HEK293 (cell line): ENCODE data around the gene GAS7.

ENCODE experiments used
- CTCF ChIA-PET: fragments of 350-600 bp; formaldehyde crosslinking; extraction: SDS; loops from one replicate; lab custom pipeline; 2021; ENCODE audit warnings: antibody characterized with exemption; lab: Yijun Ruan, JAX
- POLR2A ChIA-PET: fragments of 300-600 bp; formaldehyde crosslinking; extraction: SDS; loops from one replicate; lab custom pipeline; 2020; ENCODE audit warnings: antibody characterized with exemption, inconsistent platforms; lab: Yijun Ruan, JAX
- H3K27ac ChIP-seq: fragments of 200-500 bp; sonication (Bioruptor generic); 2 replicates; pipeline ENCODE4 v1.5.1; 2014; ENCODE audit warnings: low read depth, low read length, control low read depth, inconsistent platforms; ENCODE audit errors: extremely low read depth
- H3K36me3 ChIP-seq, 2 experiments: fragments of 200-500 bp in 1 of 2; sonication (Bioruptor generic) in 1 of 2; 1 replicate in 1 of 2; 2 replicates in 1 of 2; pipeline ENCODE4 v1.5.1; 2014 to 2017; ENCODE audit warnings: inconsistent platforms in 2 of 2, low read length in 2 of 2; ENCODE audit not compliant: control insufficient read depth in 2 of 2, insufficient read depth in 1 of 2
- H3K4me1 ChIP-seq: fragments of 200-500 bp; sonication (Bioruptor generic); 2 replicates; pipeline ENCODE4 v1.5.1; 2014; ENCODE audit warnings: mild to moderate bottlenecking, low read length, inconsistent platforms; ENCODE audit not compliant: control insufficient read depth, insufficient read depth
- H3K4me3 ChIP-seq: 2 replicates; pipeline ENCODE4 v1.5.1; 2011; ENCODE audit warnings: low read depth, mild to moderate bottlenecking, control low read depth, low read length, moderate library complexity
- H3K9me3 ChIP-seq: fragments of 200-500 bp; sonication (Bioruptor generic); 2 replicates; pipeline ENCODE4 v1.5.1; 2014; ENCODE audit warnings: low read depth, low read length, inconsistent platforms; ENCODE audit not compliant: control insufficient read depth, insufficient read depth
- EGR2 ChIP-seq: fragments of 450-650 bp; formaldehyde crosslinking; IDR thresholded peaks from 2 replicates; pipeline ENCODE4 v1.5.1; 2016; ENCODE audit warnings: low read depth, missing biosample characterization, missing genetic modification characterization
- ELK4 ChIP-seq: IDR thresholded peaks from 2 replicates; pipeline ENCODE4 v1.6.1; 2011; ENCODE audit warnings: mild to moderate bottlenecking, low read depth, low read length, borderline replicate concordance
- GLI4 ChIP-seq: fragments of 450-650 bp; formaldehyde crosslinking; IDR thresholded peaks from 2 replicates; pipeline ENCODE4 v1.5.1; 2016; ENCODE audit warnings: missing biosample characterization, missing genetic modification characterization
- HOXC10 ChIP-seq: sonication (generic); formaldehyde crosslinking; IDR thresholded peaks from 2 replicates; pipeline ENCODE4 v1.8.1; 2023; ENCODE audit warnings: mild to moderate bottlenecking, missing genetic modification reagents
- IKZF3 ChIP-seq: fragments of 450-650 bp; IDR thresholded peaks from 2 replicates; pipeline ENCODE4 v1.5.0; 2018; ENCODE audit warnings: missing biosample characterization, mild to moderate bottlenecking, missing genetic modification characterization, moderate library complexity
- KLF1 ChIP-seq: fragments of 450-650 bp; formaldehyde crosslinking; IDR thresholded peaks from 2 replicates; pipeline ENCODE4 v1.5.1; 2016; ENCODE audit warnings: missing biosample characterization, missing genetic modification characterization
- KLF9 ChIP-seq: fragments of 450-650 bp; formaldehyde crosslinking; IDR thresholded peaks from 2 replicates; pipeline ENCODE4 v1.5.1; 2016; ENCODE audit warnings: missing biosample characterization, missing genetic modification characterization, low read depth
- SP2 ChIP-seq: fragments of 450-650 bp; formaldehyde crosslinking; IDR thresholded peaks from 2 replicates; pipeline ENCODE4 v1.5.1; 2016; ENCODE audit warnings: missing biosample characterization, missing genetic modification characterization
- TCF7L2 ChIP-seq: IDR thresholded peaks from 2 replicates; pipeline ENCODE4 v1.6.1; 2011; ENCODE audit warnings: low read depth, mild to moderate bottlenecking, inconsistent platforms, low read length, moderate library complexity, borderline replicate concordance
- ZBTB6 ChIP-seq: fragments of 450-650 bp; formaldehyde crosslinking; IDR thresholded peaks from 2 replicates; pipeline ENCODE4 v1.5.1; 2017; ENCODE audit warnings: missing biosample characterization, missing genetic modification characterization
- ZFP69B ChIP-seq: fragments of 450-650 bp; formaldehyde crosslinking; IDR thresholded peaks from 2 replicates; pipeline ENCODE4 v1.5.1; 2016; ENCODE audit warnings: missing biosample characterization, missing genetic modification characterization
- ZNF112 ChIP-seq: fragments of 450-650 bp; formaldehyde crosslinking; IDR thresholded peaks from 2 replicates; pipeline ENCODE4 v1.5.0; 2017; ENCODE audit warnings: missing biosample characterization, missing genetic modification characterization
- ZNF114 ChIP-seq: fragments of 450-650 bp; formaldehyde crosslinking; IDR thresholded peaks from 2 replicates; pipeline ENCODE4 v1.5.0; 2017; ENCODE audit warnings: missing biosample characterization, missing genetic modification characterization
- ZNF26 ChIP-seq: fragments of 450-650 bp; formaldehyde crosslinking; IDR thresholded peaks from 2 replicates; pipeline ENCODE4 v1.5.1; 2016; ENCODE audit warnings: missing biosample characterization, missing genetic modification characterization
- ZNF292 ChIP-seq: fragments of 450-650 bp; formaldehyde crosslinking; IDR thresholded peaks from 2 replicates; pipeline ENCODE4 v1.5.1; 2016; ENCODE audit warnings: low read depth, missing biosample characterization, missing genetic modification characterization, borderline replicate concordance
- ZNF350 ChIP-seq: fragments of 450-650 bp; formaldehyde crosslinking; IDR thresholded peaks from 2 replicates; pipeline ENCODE4 v1.5.0; 2017; ENCODE audit warnings: missing biosample characterization, mild to moderate bottlenecking, missing genetic modification characterization
- ZNF404 ChIP-seq: fragments of 450-650 bp; formaldehyde crosslinking; IDR thresholded peaks from 2 replicates; pipeline ENCODE4 v1.5.1; 2017; ENCODE audit warnings: missing biosample characterization, missing genetic modification characterization
- ZNF488 ChIP-seq: fragments of 450-650 bp; formaldehyde crosslinking; IDR thresholded peaks from 2 replicates; pipeline ENCODE4 v1.5.1; 2016; ENCODE audit warnings: missing biosample characterization, missing genetic modification characterization
- ZNF596 ChIP-seq: fragments of 450-650 bp; IDR thresholded peaks from 2 replicates; pipeline ENCODE4 v1.5.0; 2018; ENCODE audit warnings: missing biosample characterization, mild to moderate bottlenecking, missing genetic modification characterization, moderate library complexity
- ZNF629 ChIP-seq: fragments of 450-650 bp; formaldehyde crosslinking; IDR thresholded peaks from 2 replicates; pipeline ENCODE4 v1.5.1; 2017; ENCODE audit warnings: missing biosample characterization, missing genetic modification characterization
- ZNF830 ChIP-seq: fragments of 450-650 bp; IDR thresholded peaks from 2 replicates; pipeline ENCODE4 v1.5.0; 2018; ENCODE audit warnings: missing biosample characterization, missing genetic modification characterization, low read depth, mild to moderate bottlenecking, moderate library complexity
- ZSCAN4 ChIP-seq: fragments of 450-650 bp; formaldehyde crosslinking; IDR thresholded peaks from 2 replicates; pipeline ENCODE4 v1.5.1; 2017; ENCODE audit warnings: missing biosample characterization, missing genetic modification characterization

Gene GAS7

GRCh38 chr17:9895923-9896322 is 302.5 kb downstream of the GAS7 start (continued):
- no peak for TF ChIP-seq ELK4
- TF ChIP-seq IKZF3 (tag by site-specific recombination): no peak
- no peak for TF ChIP-seq ZNF488
- no peak for TF ChIP-seq ZNF114 (tag by site-specific recombination)
- no peak for TF ChIP-seq ZNF830 (tag by site-specific recombination)
- no peak for TF ChIP-seq ZNF404 (tag by site-specific recombination)

- no peaks in the 10 kb centered on the region for H3K4me1 ChIP-seq
- ChIA-PET CTCF (interaction anchor here (1.0 to 1.7 kb wide), 5 partner anchors 15 to 92 kb away, joined by 3 to 5 read pairs (median 3); no protein-coding TSS in a partner anchor), POLR2A (no interaction called here)
- no peak overlapping the region for H3K4me3 ChIP-seq
- H3K36me3 ChIP-seq: no peaks in the 10 kb centered on the region
- no peak overlapping the region for H3K27ac ChIP-seq
- TF ChIP-seq GLI4 (no peak), KLF1 (tag by site-specific recombination) (no peak), ZNF112 (tag by site-specific recombination) (no peak), ZNF292 (no peak), ZNF629 (tag by site-specific recombination) (no peak), KLF9 (tag by site-specific recombination) (no peak), ZNF26 (no peak), TCF7L2 (no peak), HOXC10 (CRISPR knock-in tag) (no peak), ZFP69B (no peak), ZBTB6 (no peak), ZNF350 (tag by site-specific recombination) (no peak), IKZF3 (tag by site-specific recombination) (no peak), ZNF596 (tag by site-specific recombination) (no peak), SP2 (no peak), EGR2 (tag by site-specific recombination) (no peak), ZSCAN4 (no peak)
- H3K9me3 ChIP-seq: no peaks in the 10 kb centered on the region
These were observed 304.2 kb downstream of the GAS7 start for GRCh38 chr17:9894231-9894630.
